Measurements from ENCODE around the gene RYR2. TPM values are rescaled to one million over a fixed set of nuclear protein-coding genes. Genes with fewer than 3 reads are reported as not detected.

Gene RYR2
- total RNA-seq, 2 experiments from 2014 or later: not detected

GRCh38 chr1:237070519-237070918 lies 28.5 kb downstream of the RYR2 start:
- no TSS peak for BruUV-seq (replicated peaks)
- CTCF ChIA-PET (ENCODE audit: unreplicated experiment): no interaction called here
- intact Hi-C loops (cut with micrococcal nuclease; ENCODE audit: unreplicated experiment): no loop called here

DNA sequence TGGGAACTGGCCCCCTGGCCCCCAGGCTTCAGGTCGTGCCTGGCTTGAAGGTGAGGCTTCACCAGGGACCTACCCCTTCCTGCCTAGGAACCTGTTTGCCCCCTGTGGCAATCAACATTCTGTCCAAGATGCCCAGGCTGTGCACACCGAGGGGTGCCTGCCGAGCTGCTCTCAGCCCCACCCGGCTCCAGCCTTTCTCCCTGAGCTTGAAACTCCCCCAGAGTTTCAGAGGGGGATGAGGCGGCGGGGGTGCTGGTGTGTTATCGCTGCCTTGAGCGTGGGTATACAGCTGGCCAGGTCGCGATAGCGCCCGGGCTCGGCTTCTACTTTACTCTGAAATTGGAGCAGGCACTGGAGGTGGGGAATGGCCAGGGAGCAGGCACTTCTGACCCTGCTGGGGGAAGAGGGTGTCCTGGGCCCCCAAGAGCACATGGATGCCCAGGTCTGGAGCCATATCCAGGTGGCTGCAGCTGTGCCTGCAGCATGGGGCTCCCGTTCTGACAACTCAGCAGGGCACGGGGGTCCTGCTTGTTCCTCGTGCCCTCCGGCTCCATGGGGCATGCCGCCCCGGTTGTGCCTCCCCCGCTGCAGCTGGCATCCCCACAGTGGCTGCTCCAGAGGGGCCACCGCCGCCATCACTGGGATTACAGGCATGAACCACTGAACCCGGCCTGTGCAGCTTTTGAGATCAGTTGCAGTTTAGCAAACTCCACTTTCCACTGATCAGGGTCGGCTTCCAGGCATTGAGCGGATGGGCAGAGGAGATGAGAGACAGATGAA lies 29.8 kb downstream of the RYR2 start:
- POLR2A ChIA-PET: no interaction called here
- CTCF ChIA-PET (ENCODE audit: unreplicated experiment): no interaction called here
- no TSS peak for BruUV-seq (replicated peaks)

More at GRCh38 chr1:237070519-237070918, 28.5 kb downstream of the RYR2 start:
- Histone ChIP-seq H2AFZ (ENCODE audit: low read length) (no peak overlapping the region), H3K4me2 (ENCODE audit: low read length) (no peak overlapping the region), H3K36me3 (ENCODE audit: insufficient read depth, low read length) (no peaks in the 10 kb centered on the region), H3K27ac (ENCODE audit: low read depth, low read length, poor library complexity, severe bottlenecking) (no peak overlapping the region), H3K9me2 (ENCODE audit: insufficient read depth, low read length) (no peaks in the 10 kb centered on the region), H3K4me3 (ENCODE audit: low read depth, low read length, poor library complexity, severe bottlenecking) (no peak overlapping the region), H3K9me3 (ENCODE audit: low read length) (no peaks in the 10 kb centered on the region), H4K20me1 (ENCODE audit: insufficient read depth, low read length) (no peaks in the 10 kb centered on the region), H3K4me1 (ENCODE audit: insufficient read depth, low read length, poor library complexity, severe bottlenecking) (no peaks in the 10 kb centered on the region), H3K79me2 (ENCODE audit: insufficient read depth, low read depth, low read length) (no peaks in the 10 kb centered on the region)
- POLR2A ChIA-PET: no interaction called here
- DNase-seq (ENCODE audit: low spot score): no peak
- TF ChIP-seq, protein P1, sequence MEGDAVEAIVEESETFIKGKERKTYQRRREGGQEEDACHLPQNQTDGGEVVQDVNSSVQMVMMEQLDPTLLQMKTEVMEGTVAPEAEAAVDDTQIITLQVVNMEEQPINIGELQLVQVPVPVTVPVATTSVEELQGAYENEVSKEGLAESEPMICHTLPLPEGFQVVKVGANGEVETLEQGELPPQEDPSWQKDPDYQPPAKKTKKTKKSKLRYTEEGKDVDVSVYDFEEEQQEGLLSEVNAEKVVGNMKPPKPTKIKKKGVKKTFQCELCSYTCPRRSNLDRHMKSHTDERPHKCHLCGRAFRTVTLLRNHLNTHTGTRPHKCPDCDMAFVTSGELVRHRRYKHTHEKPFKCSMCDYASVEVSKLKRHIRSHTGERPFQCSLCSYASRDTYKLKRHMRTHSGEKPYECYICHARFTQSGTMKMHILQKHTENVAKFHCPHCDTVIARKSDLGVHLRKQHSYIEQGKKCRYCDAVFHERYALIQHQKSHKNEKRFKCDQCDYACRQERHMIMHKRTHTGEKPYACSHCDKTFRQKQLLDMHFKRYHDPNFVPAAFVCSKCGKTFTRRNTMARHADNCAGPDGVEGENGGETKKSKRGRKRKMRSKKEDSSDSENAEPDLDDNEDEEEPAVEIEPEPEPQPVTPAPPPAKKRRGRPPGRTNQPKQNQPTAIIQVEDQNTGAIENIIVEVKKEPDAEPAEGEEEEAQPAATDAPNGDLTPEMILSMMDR (conservative IDR thresholded peaks at IDR 0.05; ENCODE audit: low read length): no peak
- no peak for TF ChIP-seq EZH2phosphoT487 (IDR thresholded peaks at IDR 0.05; ENCODE audit: borderline replicate concordance, low read depth, low read length)

More for the DNA sequence above, 29.8 kb downstream of the RYR2 start:
- TF ChIP-seq, protein P1 (conservative IDR thresholded peaks at IDR 0.05; ENCODE audit: low read length): no peak
- TF ChIP-seq EZH2phosphoT487 (IDR thresholded peaks at IDR 0.05; ENCODE audit: borderline replicate concordance, low read depth, low read length): no peak
- Histone ChIP-seq H3K4me1 (ENCODE audit: insufficient read depth, low read length, poor library complexity, severe bottlenecking) (no peaks in the 10 kb centered on the region), H3K36me3 (ENCODE audit: insufficient read depth, low read length) (no peaks in the 10 kb centered on the region), H3K9me3 (ENCODE audit: low read length) (no peaks in the 10 kb centered on the region), H3K4me3 (ENCODE audit: low read depth, low read length, poor library complexity, severe bottlenecking) (no peak overlapping the region), H3K9me2 (ENCODE audit: insufficient read depth, low read length) (no peaks in the 10 kb centered on the region), H2AFZ (ENCODE audit: low read length) (no peak overlapping the region), H3K27ac (ENCODE audit: low read depth, low read length, poor library complexity, severe bottlenecking) (no peak overlapping the region), H3K79me2 (ENCODE audit: insufficient read depth, low read depth, low read length) (no peaks in the 10 kb centered on the region), H4K20me1 (ENCODE audit: insufficient read depth, low read length) (no peaks in the 10 kb centered on the region), H3K4me2 (ENCODE audit: low read length) (no peak overlapping the region)
- intact Hi-C loops (cut with micrococcal nuclease; ENCODE audit: unreplicated experiment): no loop called here
- no peak for DNase-seq (ENCODE audit: low spot score)
